GM19463 (cell line): ENCODE measurements around the gene TCF7L1.
A peak's percentile ranks its signal among the peaks of the same experiment; 100 is the strongest.

Source experiments
- ATAC-seq: cut with Tn5 transposase; IDR thresholded peaks from one replicate; pipeline ENCODE4 v1.9.1; 2021; ENCODE audit warnings: mild to moderate bottlenecking, moderate library complexity; ENCODE audit not compliant: unreplicated experiment

The TCF7L1 gene

DNA sequence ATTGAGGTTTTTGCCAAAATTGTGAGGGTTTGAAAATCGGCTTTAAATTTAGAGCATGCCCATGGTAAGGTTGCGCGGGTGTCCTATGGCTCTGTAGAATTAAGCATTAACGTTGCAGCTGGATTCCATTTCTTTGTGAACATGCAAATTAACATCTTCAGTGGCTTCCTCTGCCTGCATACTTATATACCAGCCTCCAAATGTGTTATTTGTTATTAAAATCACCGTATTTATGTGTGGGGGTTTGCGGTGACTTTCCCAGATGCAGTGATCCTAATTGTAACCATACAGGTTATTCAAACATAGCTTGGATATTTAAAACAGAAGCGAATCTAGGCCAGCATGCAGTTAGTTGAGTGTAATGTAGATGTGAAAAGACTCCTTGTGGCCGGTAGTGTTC is 114.4 kb downstream of the TCF7L1 start:
- no peak for ATAC-seq

DNA sequence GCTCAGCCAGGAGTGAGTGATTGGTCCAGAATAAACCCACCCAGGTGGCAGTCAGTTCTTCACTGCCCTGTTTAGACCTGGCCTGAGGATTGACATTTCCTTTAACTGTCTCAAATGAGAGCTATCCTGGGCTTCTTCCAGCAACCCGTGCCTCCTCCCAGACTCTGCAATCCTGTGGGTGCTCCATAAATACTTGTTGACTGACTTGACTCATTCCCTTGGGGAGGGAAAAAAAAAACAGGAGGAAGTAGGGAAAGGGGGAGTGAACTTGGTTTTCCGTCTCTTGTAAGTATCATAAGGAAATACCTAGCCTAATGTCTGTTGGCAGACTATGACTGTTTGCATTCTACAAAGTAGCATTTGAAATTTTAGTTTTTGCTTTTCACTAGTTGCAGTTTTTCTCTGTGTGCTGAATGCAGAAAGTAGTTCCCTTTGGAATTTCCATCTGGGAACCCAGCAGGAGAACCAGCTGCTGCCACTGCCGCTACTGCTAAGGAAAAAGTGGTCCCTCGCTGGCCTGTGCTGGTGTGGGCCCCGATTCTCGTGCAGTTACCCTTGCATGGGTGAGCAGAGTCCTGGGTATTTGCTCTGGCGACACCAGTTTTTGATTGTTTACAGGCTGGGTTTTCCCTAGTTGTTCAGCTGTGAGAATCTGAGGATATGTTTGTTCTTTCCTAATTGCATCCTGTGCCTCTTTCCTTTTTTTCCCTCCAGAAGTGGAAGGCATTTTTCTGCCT is 115.7 kb downstream of the TCF7L1 start:
- no peak for ATAC-seq

DNA sequence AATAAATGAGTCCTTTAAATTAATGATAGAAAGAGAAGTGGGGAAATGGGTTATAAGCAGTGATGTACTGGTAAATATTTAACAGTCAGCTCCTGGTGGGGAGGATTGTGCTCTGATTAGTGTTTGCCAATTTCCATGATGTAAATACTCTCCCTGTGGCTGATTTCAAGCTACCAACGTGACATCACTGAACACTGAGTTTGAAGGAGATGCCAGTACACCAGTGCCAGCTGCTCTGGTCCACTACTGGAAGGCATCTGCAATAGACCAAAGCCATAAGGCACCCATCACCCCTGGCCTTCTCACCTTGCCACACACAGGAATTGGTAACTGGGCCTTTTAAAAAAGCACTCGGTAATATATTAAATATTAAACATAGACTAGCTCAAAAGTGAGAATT is 116.9 kb downstream of the TCF7L1 start:
- ATAC-seq = no peak

GRCh38 chr2:85251070-85251616 is 118.0 kb downstream of the TCF7L1 start:
- no peak for ATAC-seq

DNA sequence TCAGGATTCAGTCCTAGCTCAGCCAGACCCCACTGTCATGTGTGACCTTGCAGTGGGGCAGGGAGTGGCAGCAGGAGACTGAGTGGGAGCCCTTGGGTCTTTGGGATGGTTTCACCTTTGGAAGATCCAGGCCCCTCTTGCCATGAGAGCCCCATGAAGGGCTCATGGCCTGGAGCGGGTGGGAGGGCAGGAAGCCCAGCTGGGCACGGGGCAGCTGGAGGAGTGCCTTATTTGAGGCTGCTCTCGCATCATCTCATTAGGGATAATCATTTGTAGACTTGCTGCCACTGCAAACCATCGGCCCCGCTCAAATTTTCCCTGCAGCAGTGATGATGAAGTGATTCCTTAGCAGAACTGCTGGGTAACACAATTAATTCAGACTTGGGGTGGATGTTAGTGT is 120.7 kb downstream of the TCF7L1 start:
- no peak for ATAC-seq

- ATAC-seq = no peak
Measured at GRCh38 chr2:85254540-85255300, 121.5 kb downstream of the TCF7L1 start.

DNA sequence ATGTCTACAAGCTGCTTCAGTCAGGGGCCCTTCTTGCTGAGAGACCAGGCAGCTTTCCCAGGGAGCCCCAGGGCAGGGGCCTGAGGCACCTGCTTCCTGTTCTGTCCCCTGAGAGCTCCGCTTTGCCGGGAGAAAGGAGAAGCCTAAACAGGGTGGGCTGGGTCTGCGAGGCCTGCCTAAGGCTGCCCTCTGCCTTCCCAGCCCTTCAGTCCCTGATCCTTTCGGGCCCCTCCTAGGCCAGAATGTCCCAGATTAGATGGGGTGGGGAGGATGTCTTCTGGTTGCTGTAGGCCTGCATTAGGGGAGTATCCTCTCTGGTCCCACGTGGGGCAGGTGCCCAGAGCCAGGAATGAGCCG is 122.2 kb downstream of the TCF7L1 start:
- ATAC-seq = no peak

GRCh38 chr2:85255813-85256594 is 122.8 kb downstream of the TCF7L1 start:
- ATAC-seq = no peak

DNA sequence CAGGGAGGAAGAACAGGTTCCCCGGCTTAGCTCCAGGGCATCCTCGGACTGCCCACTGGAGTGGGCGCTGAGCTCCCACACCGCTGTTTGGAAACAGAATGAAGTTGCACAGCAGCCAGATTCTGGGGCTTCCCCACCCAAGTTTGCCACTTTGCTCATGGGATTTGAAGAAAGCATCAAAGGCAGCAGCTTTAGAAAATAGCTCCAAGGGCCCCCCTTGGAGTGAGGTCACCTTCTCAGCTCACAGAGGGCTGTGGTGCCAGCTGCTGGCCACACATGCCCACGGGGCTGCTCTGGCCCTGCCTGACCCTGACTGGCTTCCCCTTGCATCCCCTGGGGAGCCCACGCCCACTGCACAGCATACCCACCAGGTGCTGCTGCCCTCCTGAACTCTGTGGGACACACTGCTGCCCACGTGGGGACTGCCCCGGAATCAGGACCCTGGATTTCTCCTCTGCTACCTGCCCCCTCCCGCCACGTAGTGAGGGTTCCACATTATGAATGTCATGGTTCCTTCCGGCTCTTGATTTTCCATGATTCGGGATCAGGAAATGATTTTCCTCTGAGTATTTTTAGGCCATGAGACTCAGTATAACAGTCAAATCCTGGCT is 124.3 kb downstream of the TCF7L1 start:
- no peak for ATAC-seq

DNA sequence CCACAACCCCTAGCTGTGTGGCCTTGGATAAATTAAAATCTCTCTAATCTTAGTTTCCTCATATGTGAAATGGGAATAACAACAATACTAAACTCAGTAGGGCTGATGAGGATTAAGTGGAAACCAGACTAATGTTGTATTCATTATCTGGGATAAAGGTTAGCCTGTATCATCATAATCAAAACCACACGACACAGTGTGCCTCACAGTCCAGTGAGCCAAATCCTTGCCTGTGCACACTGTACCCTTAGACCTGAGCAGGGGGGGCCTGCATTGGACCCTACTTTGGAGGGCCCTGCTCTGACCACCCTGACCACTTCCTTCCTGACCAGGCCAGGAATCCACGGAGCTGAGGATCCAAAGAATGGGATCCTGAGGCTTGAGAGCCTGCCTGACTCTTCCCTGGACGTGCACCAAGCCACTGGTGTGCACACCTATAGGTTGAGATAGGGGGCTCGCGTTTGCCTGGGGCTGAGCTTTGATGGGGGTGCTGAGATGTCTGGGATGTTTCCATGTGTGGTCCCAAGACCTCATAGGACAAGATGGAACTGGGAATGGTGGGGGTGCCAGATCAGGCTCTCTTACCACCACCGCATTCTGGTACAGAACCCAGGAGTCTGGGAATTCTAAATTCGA is 124.9 kb downstream of the TCF7L1 start:
- ATAC-seq = no peak

DNA sequence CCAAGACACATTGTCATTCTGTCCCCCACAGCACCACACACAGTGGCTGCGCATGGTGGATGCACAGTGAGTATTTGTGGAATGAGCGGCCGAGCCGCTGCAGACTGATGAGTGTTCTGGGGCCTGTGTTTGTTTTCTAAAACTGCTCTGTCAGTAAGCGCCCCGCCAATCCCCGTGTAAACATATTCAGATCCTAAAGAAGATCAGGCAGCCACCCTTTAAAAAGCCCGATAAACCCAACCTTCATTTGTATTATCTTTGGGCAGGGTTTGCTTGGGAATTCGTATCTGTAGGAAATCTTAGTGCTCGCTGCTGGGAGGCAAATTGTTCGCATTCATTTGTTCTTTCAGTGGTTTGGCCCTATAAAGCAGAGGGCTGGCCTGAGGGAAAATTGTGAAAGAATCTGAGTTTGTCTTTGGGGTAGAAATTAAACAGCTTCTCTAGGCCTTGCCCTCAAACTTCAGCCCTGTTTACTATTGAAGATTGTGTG is 126.0 kb downstream of the TCF7L1 start:
- ATAC-seq = no peak

DNA sequence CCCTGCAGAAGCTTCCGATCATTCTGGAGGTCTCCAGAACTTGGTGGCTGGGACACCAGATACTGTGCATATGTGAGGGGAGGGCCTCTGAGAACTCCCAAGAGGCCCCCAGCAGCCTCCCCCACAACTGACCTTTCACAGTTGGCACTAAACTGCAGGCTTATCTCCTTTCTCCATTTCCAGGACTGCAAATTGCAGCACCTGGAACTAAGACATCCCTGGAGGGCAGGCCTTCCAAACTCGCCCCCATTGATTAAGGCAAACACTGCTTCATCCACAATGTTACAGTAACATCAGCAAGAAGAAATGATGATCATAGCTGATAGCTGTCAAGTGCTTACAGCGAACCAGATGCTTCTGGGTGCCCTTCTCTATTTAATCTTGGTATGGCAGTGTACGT is 126.7 kb downstream of the TCF7L1 start:
- ATAC-seq = no peak

- ATAC-seq = no peak
Measured at GRCh38 chr2:85263591-85263990, 130.4 kb downstream of the TCF7L1 start.

GRCh38 chr2:85264471-85264870 is 131.3 kb downstream of the TCF7L1 start:
- no peak for ATAC-seq

- no peak for ATAC-seq
Measured at GRCh38 chr2:85265304-85265703, 132.1 kb downstream of the TCF7L1 start.

GRCh38 chr2:85266146-85267041 is 133.2 kb downstream of the TCF7L1 start:
- peak; percentile 92 for ATAC-seq

GRCh38 chr2:85269959-85270358 is 136.8 kb downstream of the TCF7L1 start:
- no peak for ATAC-seq

GRCh38 chr2:85272357-85272756 is 139.2 kb downstream of the TCF7L1 start:
- no peak for ATAC-seq
